ENCODE data around the gene MIEF2. TPM values are rescaled to one million over a fixed set of nuclear protein-coding genes. Genes with fewer than 3 reads are reported as not detected.
A peak's percentile ranks its signal among the peaks of the same experiment; 100 is the strongest.

Gene MIEF2
- total RNA-seq, 1 experiment from 2014 or later: 29.6 TPM

DNA sequence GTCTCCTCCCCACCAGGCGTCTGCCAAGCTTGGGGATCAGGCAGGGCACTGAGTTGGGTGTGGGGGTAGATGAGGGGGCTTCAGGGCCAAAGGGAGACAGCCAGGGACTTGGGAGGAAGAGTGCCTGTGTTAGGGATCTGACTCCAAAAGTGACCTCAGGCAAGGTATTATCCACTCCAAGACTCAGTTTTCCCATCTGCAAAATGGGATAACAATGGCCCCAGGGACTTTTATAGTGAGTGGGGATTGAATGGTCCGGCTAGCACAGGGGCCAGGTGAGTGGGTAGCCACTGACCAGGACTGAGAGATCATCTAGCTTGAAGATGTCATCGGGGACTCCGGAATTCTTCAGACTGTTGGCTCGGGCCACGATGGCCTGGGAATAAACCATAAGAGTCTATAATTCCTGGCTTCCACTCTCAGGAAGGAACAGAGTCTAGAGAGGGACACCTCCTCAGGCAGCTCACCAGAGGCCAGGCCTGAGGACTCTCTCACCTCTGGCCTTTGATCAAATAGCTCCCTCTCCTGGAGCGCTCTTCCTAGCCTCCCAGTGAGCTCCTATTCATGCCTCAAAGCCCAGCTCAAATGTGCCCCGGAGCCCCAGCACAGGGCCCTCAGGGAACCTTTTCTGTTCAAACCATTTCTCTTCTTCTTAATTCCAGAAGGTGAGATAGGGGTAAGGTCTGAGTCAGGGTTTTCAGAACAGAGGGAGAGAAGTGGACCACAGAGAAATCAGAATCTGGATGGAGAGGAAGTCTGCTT, 5.4 kb upstream of the MIEF2 start:
- Histone ChIP-seq H3K4me3 (no peak overlapping the region), H3K27ac (no peak overlapping the region), H3K9me3 (ENCODE audit: insufficient read depth, low read depth) (no peaks in the 10 kb centered on the region), H3K79me2 (ENCODE audit: low read depth) (peaks cover 36% of the 10 kb centered on the region), H3K36me3 (ENCODE audit: low read depth) (peaks cover 52% of the 10 kb centered on the region), H2AFZ (no peak overlapping the region), H3K4me1 (replicated peaks; ENCODE audit: insufficient read depth) (peaks cover 25% of the 10 kb centered on the region), H3F3A (ENCODE audit: insufficient read depth, low read depth) (peaks cover 37% of the 10 kb centered on the region), H4K20me1 (ENCODE audit: insufficient read depth) (peaks cover 32% of the 10 kb centered on the region), H3K27me3 (ENCODE audit: insufficient read depth, low read depth) (no peaks in the 10 kb centered on the region), H3K4me2 (no peak overlapping the region), H3K9me2 (ENCODE audit: insufficient read depth) (no peaks in the 10 kb centered on the region)
- CTCF ChIA-PET: no interaction called here
- TF ChIP-seq EZH2 (IDR thresholded peaks at IDR 0.05; ENCODE audit: low read depth) (no peak), CTCF (conservative IDR thresholded peaks at IDR 0.05) (no peak)
- BruUV-seq (replicated peaks): no TSS peak
- DNase-seq: no peak
- POLR2A ChIA-PET (ENCODE audit: unreplicated experiment): no interaction called here
- intact Hi-C loops (cut with micrococcal nuclease; ENCODE audit: unreplicated experiment): no loop called here

DNA sequence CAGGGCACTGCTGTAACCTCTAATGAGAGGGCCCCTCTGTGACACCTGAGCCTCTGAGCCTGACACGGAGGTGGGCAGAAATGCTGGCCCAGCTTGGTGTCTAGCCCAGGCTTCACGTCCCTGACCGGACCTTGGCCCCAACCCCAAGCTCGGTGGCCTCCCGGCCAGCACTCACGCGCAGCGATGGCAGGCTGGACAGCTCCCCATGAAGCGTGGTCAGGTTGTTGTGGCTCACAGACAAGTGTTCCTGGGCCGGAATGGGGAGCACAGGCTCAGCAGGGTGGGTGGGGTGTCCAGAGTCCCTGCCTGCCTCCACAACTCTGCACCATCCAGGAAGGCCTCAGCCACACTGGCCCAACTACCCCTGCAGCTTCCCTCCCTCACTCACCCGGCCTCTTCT, 4.1 kb upstream of the MIEF2 start:
- peaks cover 49% of the 10 kb centered on the region for H3K36me3 ChIP-seq (ENCODE audit: low read depth)
- TF ChIP-seq CTCF (conservative IDR thresholded peaks at IDR 0.05): no peak
- CTCF ChIA-PET: interaction anchor here (0.7 to 1.3 kb wide), 2 partner anchors 19 to 27 kb away, joined by 3 read pairs; no protein-coding TSS in a partner anchor
- H3K79me2 ChIP-seq (ENCODE audit: low read depth): peaks cover 36% of the 10 kb centered on the region
- peaks cover 26% of the 10 kb centered on the region for H3K4me1 ChIP-seq (replicated peaks; ENCODE audit: insufficient read depth)
- no TSS peak for BruUV-seq (replicated peaks)
- H2AFZ ChIP-seq: no peak overlapping the region
- H3K27ac ChIP-seq: peak overlapping the region; percentile 96
- H3F3A ChIP-seq (ENCODE audit: insufficient read depth, low read depth): peaks cover 36% of the 10 kb centered on the region
- no peaks in the 10 kb centered on the region for H3K27me3 ChIP-seq (ENCODE audit: insufficient read depth, low read depth)
- H3K9me3 ChIP-seq (ENCODE audit: insufficient read depth, low read depth): no peaks in the 10 kb centered on the region
- peak overlapping the region; percentile 98 for H3K4me2 ChIP-seq
- peak overlapping the region; percentile 77 for H3K4me3 ChIP-seq
- H3K9me2 ChIP-seq (ENCODE audit: insufficient read depth): no peaks in the 10 kb centered on the region
- DNase-seq: no peak
- H4K20me1 ChIP-seq (ENCODE audit: insufficient read depth): peaks cover 32% of the 10 kb centered on the region
- POLR2A ChIA-PET (ENCODE audit: unreplicated experiment): no interaction called here
- intact Hi-C loops (cut with micrococcal nuclease; ENCODE audit: unreplicated experiment): no loop called here

DNA sequence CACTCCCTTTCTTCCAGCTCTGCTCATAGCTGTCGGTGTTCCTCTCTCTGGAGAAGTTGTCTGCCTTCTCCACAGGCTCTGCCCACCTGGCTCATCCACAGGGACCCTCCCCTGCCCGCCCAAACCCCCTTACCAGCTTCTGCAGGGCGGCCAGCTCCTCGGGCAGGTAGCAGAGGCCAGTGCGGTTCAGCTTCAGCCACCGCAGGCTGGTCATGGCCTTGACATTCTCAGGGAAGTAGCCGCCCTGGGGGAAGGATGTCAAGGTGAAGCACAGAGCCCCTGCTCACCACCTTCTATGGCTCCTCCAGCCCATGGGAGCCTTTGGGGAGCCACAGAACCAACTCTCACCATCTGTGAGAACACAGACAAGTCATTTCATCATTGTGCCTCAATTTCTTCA, 3.7 kb upstream of the MIEF2 start:
- H3K27ac ChIP-seq: peak overlapping the region; percentile 96
- H3K36me3 ChIP-seq (ENCODE audit: low read depth): peaks cover 44% of the 10 kb centered on the region
- H3K4me2 ChIP-seq: peak overlapping the region; percentile 98
- H3K4me3 ChIP-seq: peak overlapping the region; percentile 77
- ChIA-PET POLR2A (ENCODE audit: unreplicated experiment) (interaction anchor here (0.6 to 0.7 kb wide), 3 partner anchors 68 to 762 kb away, joined by 3 to 8 read pairs (median 3); no protein-coding TSS in a partner anchor), CTCF (interaction anchor here (1.3 kb wide), 2 partner anchors 20 to 21 kb away, joined by 3 to 5 read pairs; no protein-coding TSS in a partner anchor)
- peaks cover 40% of the 10 kb centered on the region for H3K79me2 ChIP-seq (ENCODE audit: low read depth)
- TF ChIP-seq CTCF (conservative IDR thresholded peaks at IDR 0.05) (no peak), EZH2 (IDR thresholded peaks at IDR 0.05; ENCODE audit: low read depth) (no peak)
- BruUV-seq (replicated peaks): no TSS peak
- intact Hi-C loops (cut with micrococcal nuclease; ENCODE audit: unreplicated experiment): loop anchor here (1.0 kb wide), 1 partner anchor 59 kb away; the partner anchor contains the start of gene SMCR8
- no peaks in the 10 kb centered on the region for H3K27me3 ChIP-seq (ENCODE audit: insufficient read depth, low read depth)
- H3F3A ChIP-seq (ENCODE audit: insufficient read depth, low read depth): peaks cover 41% of the 10 kb centered on the region
- peaks cover 30% of the 10 kb centered on the region for H3K4me1 ChIP-seq (replicated peaks; ENCODE audit: insufficient read depth)
- DNase-seq: no peak
- H4K20me1 ChIP-seq (ENCODE audit: insufficient read depth): peaks cover 36% of the 10 kb centered on the region
- H3K9me2 ChIP-seq (ENCODE audit: insufficient read depth): no peaks in the 10 kb centered on the region
- no peak overlapping the region for H2AFZ ChIP-seq
- no peaks in the 10 kb centered on the region for H3K9me3 ChIP-seq (ENCODE audit: insufficient read depth, low read depth)
